Stimulated activated CD8-positive, alpha-beta memory T cell treated with anti-CD3 and anti-CD28 coated beads, Interleukin-12 subunit alpha, Interleukin-12 subunit beta, amount 100 ng/mL, for 4 hours (primary cell): Measurements from ENCODE around the gene NIN.
"Not testable (repeated sequence)": the region's sequence is repeated elsewhere in the genome, so short reads cannot be mapped to it uniquely, and the experiment has no call there.

Experiments
- DNase-seq: peaks from one replicate; pipeline ENCODE4 v3.0.0-alpha.2; 2020; ENCODE audit warnings: low read depth

Gene NIN

GRCh38 chr14:50719911-50720759, 110.8 kb downstream of the NIN start:
- no peak for DNase-seq

DNA sequence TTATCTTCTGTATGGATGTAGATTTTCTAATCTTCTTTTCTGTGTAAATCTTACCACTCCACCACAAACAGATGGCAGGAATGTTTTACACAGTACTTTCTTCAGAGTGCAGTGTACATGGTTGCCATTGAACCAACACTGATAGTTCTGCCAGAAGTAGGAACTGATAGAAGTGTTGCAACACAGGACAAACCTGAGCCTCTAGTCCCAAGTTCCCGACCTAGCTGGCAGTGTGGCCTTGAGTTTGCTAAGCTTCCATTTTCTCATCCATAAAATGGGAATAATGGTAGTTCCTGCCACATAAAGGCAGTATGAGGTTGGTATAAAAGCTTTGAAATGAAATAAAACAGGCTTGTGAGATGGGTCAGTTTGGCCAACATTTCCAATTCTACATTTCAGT, 112.0 kb downstream of the NIN start:
- no peak for DNase-seq

DNA sequence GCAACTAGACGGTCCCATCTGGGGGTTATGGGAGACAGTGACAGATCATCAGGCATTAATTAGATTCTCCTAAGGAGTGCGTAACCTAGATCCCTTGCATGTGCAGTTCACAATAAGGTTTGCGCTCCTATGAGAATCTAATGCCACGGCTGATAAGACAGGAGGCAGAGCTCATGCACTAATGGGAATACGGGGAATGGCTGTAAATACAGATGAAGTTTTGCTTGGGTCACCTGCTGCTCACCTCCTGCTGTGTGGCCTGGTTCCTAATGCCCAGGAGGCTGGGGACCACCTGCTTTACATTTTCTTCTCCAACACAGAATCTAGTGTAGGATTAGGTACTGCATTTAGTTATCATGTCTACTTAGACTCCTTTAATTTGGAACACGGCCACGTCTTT, 113.2 kb downstream of the NIN start:
- DNase-seq, result no peak

- DNase-seq, result no peak
Measured at GRCh38 chr14:50714450-50715073, 116.4 kb downstream of the NIN start.

GRCh38 chr14:50711043-50711442, 119.9 kb downstream of the NIN start:
- no peak for DNase-seq

- no peak for DNase-seq
Measured at GRCh38 chr14:50705026-50705593, 125.9 kb downstream of the NIN start.

DNA sequence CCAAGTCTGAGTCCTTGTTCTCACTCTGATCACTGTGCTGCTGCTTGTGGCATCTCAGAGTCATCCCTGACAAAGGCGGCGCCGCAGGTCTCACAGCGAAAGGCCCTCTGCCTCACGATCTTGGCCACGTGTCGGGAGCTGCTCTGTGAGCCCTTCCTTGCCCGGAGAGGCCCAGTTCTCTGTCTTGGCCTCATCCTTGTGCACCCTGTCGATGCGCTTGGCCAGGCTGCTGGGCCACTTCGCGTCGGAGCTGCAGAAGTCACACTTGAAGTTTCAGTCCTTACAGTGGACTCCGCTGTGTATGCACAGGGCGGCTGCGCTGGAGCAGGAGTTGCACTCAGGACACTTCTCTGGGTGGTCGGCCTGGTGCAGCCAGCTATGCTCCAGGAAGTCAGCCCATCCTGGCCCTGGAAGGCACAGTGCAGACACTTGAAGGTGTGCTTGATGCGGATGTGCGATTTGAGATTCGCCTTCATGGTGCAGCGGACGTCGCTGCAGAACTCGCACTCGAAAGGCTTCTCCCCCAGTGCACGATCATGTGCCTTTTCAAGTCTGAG, 126.4 kb downstream of the NIN start:
- DNase-seq, result no peak

DNA sequence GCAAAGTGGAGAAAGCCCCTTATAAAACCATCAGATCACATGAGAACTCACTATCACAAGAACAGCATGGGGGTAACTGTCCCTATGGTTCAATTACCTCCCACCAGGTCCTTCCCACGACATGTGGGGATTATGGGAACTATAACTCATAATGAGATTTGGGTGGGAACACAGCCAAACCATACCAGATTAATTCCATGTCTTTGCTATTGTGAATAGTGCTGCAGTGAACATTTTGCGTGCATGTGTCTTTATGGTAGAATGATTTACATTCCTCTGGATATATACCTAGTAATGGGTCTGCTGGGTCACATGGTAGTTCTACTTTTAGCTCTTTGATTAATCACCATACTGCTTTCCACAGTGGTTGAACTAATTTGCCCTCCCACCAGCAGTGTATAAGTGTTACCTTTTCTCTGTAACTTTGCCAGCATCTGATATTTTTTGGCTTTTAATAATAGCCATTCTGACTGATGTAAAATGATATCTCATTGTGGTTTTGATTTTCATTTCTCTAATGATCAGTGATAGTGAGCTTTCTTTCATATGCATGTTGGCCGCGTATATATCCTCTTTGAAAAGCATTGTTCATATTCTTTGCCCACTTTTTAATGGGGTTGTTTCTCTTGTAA, 133.2 kb downstream of the NIN start:
- no peak for DNase-seq

DNA sequence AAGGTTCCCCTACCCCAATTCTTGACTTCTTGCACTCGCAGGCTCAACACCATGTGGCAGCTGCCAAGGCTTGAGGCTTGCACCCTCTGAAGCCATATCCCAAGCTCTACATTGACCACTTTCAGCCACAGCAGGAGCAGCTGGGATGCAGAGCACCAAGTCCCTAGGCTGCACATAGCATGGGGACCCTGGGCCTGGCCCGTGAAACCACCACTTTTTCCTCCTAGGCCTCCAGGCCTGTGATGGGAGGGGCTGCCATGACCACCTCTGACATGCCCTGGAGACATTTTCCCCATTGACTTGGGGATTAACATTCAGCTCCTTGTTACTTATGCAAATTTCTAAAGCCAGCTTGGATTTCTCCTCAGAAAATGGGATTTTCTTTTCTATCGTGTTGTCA, 136.7 kb downstream of the NIN start:
- not testable (repeated sequence) for DNase-seq

- DNase-seq, result no peak
Measured at GRCh38 chr14:50688875-50689274, 142.1 kb downstream of the NIN start.

DNA sequence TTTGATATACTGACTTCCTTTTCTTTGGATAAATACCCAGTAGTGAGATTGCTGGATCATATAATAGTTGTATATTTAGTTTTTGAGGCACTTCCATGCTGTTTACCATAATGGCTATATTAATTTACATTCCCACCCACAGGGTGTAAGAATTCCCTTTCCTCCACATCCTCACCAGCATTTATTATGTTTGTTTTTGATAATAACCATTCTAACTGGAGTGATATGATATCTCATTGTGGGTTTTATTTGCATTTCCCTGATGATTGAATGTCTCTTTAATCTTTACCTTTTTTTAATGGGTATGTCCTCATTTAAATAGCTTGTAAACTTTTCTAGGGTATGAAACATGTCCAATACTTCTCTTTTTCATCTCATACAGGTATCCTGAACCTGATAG, 151.3 kb downstream of the NIN start:
- no peak for DNase-seq

- DNase-seq, result no peak
Measured at GRCh38 chr14:50678163-50678562, 152.8 kb downstream of the NIN start.

DNA sequence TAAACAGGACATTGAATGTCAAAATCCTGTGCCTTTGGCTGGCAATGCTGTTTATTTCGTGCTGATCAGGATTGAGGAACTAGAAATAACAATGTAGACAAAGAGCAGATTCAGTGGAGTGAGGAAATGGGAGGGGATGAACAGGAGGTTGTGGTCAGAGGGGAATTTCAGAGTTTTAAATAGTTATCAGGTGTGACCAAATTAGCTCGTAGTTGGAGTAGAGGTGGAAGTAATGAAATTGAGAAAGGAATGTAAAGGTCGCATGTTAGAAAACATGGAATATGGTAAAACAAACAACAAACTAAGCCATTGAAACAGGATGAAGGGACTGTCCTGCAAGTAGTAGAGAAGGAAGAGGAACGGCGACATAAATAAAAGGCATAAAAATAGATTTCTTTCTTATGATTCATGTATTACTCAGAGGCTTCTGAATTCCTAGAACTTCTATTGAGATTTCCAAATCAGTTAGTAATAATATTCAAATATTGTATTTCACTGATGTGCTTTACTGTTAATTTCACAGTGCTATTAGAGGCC, 153.4 kb downstream of the NIN start:
- DNase-seq, result no peak

GRCh38 chr14:50676814-50677516, 154.0 kb downstream of the NIN start:
- no peak for DNase-seq

DNA sequence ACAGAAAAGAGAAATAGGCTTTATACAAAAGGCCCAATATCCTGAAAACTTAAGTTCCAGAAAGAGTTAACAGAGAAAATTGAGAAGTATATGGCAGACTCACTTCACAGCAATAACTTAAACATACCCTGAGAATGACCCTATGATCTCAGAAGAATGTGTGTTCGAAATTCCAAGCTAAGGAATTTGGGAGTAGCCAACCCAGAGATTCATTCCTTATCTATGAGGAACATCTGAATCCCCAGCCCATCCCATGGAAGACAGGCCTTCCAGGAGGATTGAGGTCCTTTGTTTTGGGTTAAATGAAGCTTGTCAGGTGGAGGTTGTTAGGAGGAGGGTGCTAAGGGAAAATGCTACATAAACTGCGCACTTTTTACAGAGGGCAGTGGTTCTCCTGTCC, 155.4 kb downstream of the NIN start:
- DNase-seq, result no peak

GRCh38 chr14:50670866-50671256, 160.1 kb downstream of the NIN start:
- no peak for DNase-seq

DNA sequence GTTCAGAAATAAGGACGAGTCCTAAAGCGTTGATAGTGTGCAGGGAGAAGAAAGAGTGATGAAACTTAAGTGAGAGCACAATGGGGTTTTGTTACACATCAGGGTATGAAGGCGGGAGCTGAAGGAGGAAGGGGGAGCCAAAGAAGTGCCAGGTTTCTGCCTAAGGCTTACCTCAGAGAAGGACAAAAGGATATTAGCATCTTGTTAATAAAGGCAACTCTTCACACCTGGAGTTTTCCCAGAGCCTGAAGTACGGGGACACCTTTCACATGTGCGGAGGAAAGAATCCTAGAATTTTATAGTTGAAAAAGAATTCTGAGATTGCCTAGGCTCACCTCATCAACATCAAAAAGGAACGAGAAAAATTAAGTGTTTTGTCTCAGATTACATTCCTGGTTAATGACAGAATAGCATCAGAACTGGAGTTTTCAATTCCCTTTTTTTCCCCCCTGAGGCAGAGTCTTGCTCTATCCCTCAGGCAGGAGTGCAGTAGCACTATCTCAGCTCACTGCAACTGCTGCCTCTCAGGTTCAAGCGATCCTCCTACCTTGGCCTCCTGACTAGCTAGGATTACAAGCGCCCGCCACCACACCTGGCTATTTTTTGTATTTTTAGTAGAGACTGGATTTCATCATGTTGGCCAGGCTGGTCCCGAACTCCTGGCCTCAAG, 160.6 kb downstream of the NIN start:
- DNase-seq, result no peak
